ENCODE data around the gene OPCML. TPM values are rescaled to one million over a fixed set of nuclear protein-coding genes. Genes with fewer than 3 reads are reported as not detected.

OPCML gene
- total RNA-seq, 2 experiments from 2014 or later, result not detected

DNA sequence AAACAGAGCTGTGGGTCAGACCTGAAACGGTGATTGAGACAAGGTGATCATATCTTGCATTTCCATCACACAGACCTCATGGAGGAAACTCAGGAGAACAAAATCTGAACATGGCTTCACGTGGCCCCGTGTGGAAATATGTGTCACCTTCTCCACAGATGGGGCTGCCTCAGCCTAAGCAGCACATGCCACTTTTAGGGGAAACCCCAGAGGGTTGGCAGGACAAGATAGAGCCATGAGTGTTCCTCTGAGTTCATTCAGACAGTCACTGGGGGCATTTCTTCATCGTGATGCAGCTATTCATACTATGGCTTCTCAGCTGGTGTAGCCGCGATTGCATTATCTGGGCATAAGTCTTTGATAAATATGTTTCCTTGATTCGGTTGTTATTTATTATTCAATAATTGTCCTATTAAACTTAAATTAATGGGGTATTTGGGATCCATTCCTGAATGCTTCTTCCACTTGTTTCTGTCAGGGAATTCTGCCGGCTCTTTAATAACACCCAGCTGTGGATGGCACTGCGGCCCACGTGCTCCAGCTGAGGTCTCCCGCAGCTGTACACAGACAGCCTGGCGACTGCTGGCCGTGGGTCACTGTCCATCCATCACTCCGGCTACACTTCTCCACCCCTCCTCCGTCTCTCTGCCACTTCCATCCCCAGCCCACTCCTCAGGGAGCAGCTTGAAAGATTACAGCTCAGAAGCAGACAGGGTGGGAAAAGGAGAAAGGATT lies 485.1 kb downstream of the OPCML start:
- DNase-seq (no peak), ATAC-seq (no peak)
- ChIA-PET POLR2A (no interaction called here), CTCF (no interaction called here)
- Mint-ChIP-seq H3K36me3 (ENCODE audit: low read depth) (no peaks in the 10 kb centered on the region), H3K27me3 (peaks cover 3% of the 10 kb centered on the region), H3K27ac (no peak overlapping the region), H3K4me1 (no peaks in the 10 kb centered on the region), H3K4me3 (no peak overlapping the region), H3K9me3 (ENCODE audit: low read depth) (no peaks in the 10 kb centered on the region)
- intact Hi-C loops (cut with DNase I, micrococcal nuclease), result no loop called here

DNA sequence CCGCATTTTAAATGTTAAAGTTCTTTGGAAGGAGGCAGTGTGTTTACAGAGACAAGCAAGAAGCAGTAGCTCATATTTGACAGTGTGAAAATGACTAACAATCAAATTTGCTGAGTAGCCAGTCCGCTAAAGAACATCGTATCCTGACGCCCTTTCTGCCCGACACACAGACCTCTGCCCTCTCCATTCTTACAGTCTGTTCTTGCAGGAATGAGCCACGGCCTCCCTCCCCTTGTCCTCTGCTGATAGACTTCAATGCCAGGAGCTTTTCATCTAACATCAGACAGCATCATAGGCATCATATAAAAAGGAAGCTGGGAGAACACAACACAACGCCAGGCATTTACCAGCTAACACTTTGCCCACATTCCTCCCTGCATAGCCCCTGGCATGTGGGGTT lies 486.0 kb downstream of the OPCML start:
- peaks cover 3% of the 10 kb centered on the region for H3K27me3 Mint-ChIP-seq
- no peaks in the 10 kb centered on the region for H3K9me3 Mint-ChIP-seq (ENCODE audit: low read depth)
- no peak for ATAC-seq

DNA sequence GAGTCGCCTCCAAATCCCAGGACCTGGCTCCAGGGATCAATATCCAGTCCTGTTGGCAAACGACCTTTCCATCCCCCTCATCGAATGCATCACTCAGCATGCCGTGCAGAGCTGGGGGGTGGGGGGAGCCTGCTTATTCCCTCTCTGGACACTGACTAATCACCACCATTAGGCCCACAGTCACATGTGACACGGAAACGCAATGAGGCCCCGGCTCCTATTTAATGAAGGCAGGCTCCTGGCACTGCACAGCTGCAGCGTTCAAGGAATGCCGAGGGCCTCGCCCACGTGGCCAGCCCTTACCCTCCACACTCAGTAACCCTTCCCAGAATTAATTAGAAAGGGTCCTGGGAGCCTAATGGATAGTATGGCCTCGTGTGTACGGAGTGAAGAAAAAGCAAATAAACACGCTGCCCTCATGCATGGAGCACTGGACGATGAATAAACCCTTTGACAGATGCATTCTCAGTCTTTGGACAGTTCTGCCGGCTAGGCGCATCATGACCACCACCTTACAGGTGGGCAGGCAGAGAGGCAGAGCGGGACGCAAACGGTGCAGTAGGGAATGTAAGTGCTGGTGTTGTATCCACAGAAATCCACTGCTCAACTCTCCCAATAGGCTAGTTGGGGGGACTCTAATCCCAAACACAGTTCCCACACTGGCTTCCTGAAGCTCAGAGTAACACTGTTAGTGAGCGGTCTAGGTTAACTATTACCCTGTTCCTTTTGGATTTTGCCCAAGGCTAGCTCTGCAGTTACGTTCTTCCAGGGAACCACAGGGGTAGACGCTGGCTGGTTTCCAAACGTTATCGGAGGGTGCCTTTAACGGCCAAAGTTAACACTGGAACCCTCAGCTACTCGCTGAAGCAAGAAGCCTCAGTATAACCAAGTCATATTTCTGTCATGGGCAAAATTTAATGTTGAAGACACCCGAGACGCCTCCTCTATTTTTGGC lies 490.1 kb downstream of the OPCML start:
- POLR2A ChIA-PET, result no interaction called here
- intact Hi-C loops (cut with DNase I, micrococcal nuclease), result no loop called here
- CTCF ChIA-PET, result interaction anchor here (0.8 kb wide), 1 partner anchor 1713 kb away, joined by 3 read pairs; no protein-coding TSS in a partner anchor
- Mint-ChIP-seq H3K4me3 (no peak overlapping the region), H3K9me3 (ENCODE audit: low read depth) (no peaks in the 10 kb centered on the region), H3K27me3 (peaks cover 4% of the 10 kb centered on the region), H3K4me1 (no peaks in the 10 kb centered on the region), H3K27ac (no peak overlapping the region), H3K36me3 (ENCODE audit: low read depth) (no peaks in the 10 kb centered on the region)
- no peak for ATAC-seq
- no peak for DNase-seq

More for the DNA sequence above, 486.0 kb downstream of the OPCML start:
- no peak overlapping the region for H3K4me3 Mint-ChIP-seq
- H3K36me3 Mint-ChIP-seq (ENCODE audit: low read depth), result no peaks in the 10 kb centered on the region
- no peak overlapping the region for H3K27ac Mint-ChIP-seq
- DNase-seq, result no peak
- ChIA-PET CTCF (no interaction called here), POLR2A (no interaction called here)
- no peaks in the 10 kb centered on the region for H3K4me1 Mint-ChIP-seq
- intact Hi-C loops (cut with DNase I, micrococcal nuclease), result no loop called here

DNA sequence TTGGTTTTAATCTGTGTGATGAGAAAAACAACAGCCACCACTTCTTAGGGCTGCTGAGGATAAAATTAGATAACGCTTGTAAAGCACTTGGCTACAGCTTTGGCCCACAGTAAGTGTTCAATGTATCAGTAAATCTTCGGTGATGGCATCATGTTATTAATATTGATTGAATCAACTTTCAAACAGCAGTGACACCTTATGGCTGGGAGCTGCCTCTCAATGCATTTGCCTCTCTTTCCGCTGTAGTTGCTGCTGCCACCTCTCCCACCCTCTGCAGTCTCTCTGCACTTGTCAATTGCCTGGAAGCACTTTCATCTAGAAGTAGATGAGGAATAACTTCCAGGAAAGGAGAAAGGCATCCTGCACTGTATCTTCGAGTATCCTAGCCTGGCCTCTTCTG lies 491.1 kb downstream of the OPCML start:
- Mint-ChIP-seq H3K27ac (no peak overlapping the region), H3K36me3 (ENCODE audit: low read depth) (no peaks in the 10 kb centered on the region), H3K9me3 (ENCODE audit: low read depth) (no peaks in the 10 kb centered on the region), H3K4me1 (no peaks in the 10 kb centered on the region), H3K4me3 (no peak overlapping the region), H3K27me3 (peaks cover 4% of the 10 kb centered on the region)
- DNase-seq (no peak), ATAC-seq (no peak)
- POLR2A ChIA-PET, result no interaction called here
- CTCF ChIA-PET, result interaction anchor here (0.8 kb wide), 1 partner anchor 1714 kb away, joined by 3 read pairs; no protein-coding TSS in a partner anchor
- intact Hi-C loops (cut with DNase I, micrococcal nuclease), result no loop called here

DNA sequence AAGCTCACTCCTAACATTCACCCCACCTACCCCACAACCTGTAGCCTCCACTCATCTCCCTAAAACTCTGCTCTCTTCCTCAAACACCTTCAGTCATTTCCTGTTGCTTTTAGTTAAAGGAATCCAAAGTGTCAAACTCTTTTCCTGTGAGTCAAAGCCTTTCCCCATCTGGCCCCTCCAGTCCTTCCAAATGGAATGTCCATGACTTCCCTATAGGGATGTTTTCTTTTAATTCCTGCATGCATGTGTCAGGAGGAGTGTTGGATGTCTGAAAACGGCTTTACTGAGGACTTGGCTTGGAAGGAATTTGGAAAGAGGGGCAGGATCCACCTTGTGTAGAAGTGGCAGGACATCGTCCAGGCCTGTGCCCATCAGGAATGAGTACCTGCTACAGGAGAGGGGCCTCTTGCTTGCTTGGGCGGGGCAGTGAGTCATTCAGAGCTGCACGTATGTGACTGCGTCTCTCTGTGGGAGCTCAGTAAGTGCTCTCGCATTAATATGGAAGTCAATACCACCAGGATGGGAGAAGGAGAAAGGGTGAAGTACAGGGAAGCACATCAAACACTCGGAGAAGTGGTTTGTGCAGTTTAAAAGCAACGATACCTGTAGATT lies 491.9 kb downstream of the OPCML start:
- Mint-ChIP-seq H3K36me3 (ENCODE audit: low read depth) (no peaks in the 10 kb centered on the region), H3K27ac (no peak overlapping the region), H3K9me3 (ENCODE audit: low read depth) (no peaks in the 10 kb centered on the region), H3K4me1 (no peaks in the 10 kb centered on the region), H3K4me3 (no peak overlapping the region), H3K27me3 (peaks cover 4% of the 10 kb centered on the region)
- intact Hi-C loops (cut with DNase I, micrococcal nuclease), result no loop called here
- no peak for ATAC-seq
- POLR2A ChIA-PET, result no interaction called here
- DNase-seq, result no peak
- CTCF ChIA-PET, result no interaction called here

DNA sequence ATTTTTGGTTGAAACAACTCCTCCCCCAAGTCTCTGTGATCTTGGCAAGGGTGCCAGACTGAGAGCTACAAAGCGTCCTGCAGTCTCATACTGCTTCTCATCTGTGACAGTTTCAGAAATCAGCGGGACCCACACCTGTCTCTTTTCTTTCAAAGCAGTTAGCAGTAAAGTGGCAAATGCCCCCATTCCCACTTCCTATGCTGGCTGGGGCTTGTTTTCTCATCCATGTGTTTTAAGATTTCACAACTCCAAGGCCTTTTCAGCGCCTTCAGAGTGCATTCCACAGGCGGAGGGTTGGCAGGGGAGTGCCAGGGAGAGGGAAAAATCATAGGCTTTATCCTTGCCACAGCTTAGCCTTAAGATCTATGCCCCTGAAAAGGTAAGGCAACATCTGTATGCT lies 493.5 kb downstream of the OPCML start:
- Mint-ChIP-seq H3K4me3 (no peak overlapping the region), H3K36me3 (ENCODE audit: low read depth) (no peaks in the 10 kb centered on the region), H3K27me3 (peaks cover 4% of the 10 kb centered on the region), H3K9me3 (ENCODE audit: low read depth) (no peaks in the 10 kb centered on the region), H3K4me1 (no peaks in the 10 kb centered on the region), H3K27ac (no peak overlapping the region)
- no peak for DNase-seq
- POLR2A ChIA-PET, result no interaction called here
- CTCF ChIA-PET, result interaction anchor here (0.7 kb wide), 1 partner anchor 13 kb away, joined by 3 read pairs; no protein-coding TSS in a partner anchor
- intact Hi-C loops (cut with DNase I, micrococcal nuclease), result no loop called here
- no peak for ATAC-seq

DNA sequence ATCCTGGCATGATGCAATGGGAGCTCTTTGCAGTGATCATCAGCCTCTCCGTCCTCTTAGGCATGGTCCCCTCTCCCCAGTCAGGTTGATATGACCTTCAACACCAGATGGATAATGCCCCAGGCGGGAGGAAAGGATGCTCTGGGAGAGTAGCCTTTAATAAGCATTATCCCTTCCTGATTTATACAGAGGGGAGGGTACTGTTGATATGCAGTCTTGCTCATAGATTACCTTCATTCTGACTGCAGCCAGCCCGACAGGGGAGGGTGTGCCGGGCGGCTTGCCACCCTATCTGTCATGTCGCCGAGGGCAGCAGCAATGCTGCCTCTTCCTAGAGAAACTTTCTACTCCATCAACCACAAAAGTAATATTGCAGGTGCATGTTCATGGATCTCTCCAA lies 497.4 kb downstream of the OPCML start:
- peaks cover 3% of the 10 kb centered on the region for H3K9me3 Mint-ChIP-seq (ENCODE audit: low read depth)
- DNase-seq (no peak), ATAC-seq (no peak)
- H3K27ac Mint-ChIP-seq, result no peak overlapping the region
- peaks cover 2% of the 10 kb centered on the region for H3K27me3 Mint-ChIP-seq
- no peaks in the 10 kb centered on the region for H3K36me3 Mint-ChIP-seq (ENCODE audit: low read depth)
- ChIA-PET CTCF (no interaction called here), POLR2A (no interaction called here)
- no peak overlapping the region for H3K4me3 Mint-ChIP-seq
- intact Hi-C loops (cut with DNase I, micrococcal nuclease), result no loop called here
- H3K4me1 Mint-ChIP-seq, result no peaks in the 10 kb centered on the region

DNA sequence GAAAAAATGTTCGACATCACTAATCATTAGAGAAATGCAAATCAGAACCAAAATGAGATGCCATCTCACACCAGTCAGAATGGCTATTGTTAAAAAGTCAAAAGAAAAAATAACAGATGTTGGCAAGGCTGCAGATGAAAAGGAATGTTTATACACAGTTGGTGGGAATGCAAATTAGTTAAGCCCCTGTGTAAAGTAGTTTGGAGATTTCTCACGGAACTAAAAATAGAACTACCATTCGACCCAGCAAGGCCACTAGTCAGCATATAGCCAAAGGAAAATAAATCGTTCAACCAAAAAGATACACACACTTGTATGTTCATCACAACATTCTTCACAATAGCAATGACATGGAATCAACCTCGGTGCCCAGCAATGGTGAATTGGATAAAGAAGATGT lies 503.2 kb downstream of the OPCML start:
- H3K9me3 Mint-ChIP-seq (ENCODE audit: low read depth), result peaks cover 3% of the 10 kb centered on the region
- no peak overlapping the region for H3K27ac Mint-ChIP-seq
- H3K4me3 Mint-ChIP-seq, result no peak overlapping the region
- intact Hi-C loops (cut with DNase I, micrococcal nuclease), result no loop called here
- CTCF ChIA-PET, result no interaction called here
- H3K4me1 Mint-ChIP-seq, result no peaks in the 10 kb centered on the region
- no peaks in the 10 kb centered on the region for H3K36me3 Mint-ChIP-seq (ENCODE audit: low read depth)
- no peaks in the 10 kb centered on the region for H3K27me3 Mint-ChIP-seq
- DNase-seq, result no peak
- POLR2A ChIA-PET, result no interaction called here
- ATAC-seq, result no peak

DNA sequence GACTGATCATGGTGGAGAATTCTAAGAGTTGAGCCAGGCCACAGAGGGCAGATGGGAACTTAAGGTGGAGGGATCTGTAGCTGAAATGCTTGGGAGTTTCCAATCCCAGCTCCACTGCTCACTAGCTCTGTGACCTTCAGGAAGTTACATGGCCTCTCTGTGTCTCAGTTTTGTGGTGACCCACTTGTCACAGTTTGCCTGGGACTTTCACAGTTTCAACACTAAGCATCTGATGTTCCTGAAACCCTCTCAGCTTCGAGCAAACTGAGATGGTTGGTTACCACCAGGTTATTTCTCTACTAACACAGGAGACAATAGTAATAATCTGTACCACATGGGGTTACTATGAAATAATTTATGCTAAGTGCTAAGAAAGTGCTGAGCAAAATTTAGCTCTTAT lies 505.3 kb downstream of the OPCML start:
- Mint-ChIP-seq H3K9me3 (ENCODE audit: low read depth) (peaks cover 3% of the 10 kb centered on the region), H3K36me3 (ENCODE audit: low read depth) (no peaks in the 10 kb centered on the region), H3K27me3 (no peaks in the 10 kb centered on the region), H3K4me3 (no peak overlapping the region), H3K4me1 (no peaks in the 10 kb centered on the region), H3K27ac (no peak overlapping the region)
- ATAC-seq, result no peak
- DNase-seq, result no peak
- intact Hi-C loops (cut with DNase I, micrococcal nuclease), result no loop called here
- POLR2A ChIA-PET, result no interaction called here
- CTCF ChIA-PET, result no interaction called here

DNA sequence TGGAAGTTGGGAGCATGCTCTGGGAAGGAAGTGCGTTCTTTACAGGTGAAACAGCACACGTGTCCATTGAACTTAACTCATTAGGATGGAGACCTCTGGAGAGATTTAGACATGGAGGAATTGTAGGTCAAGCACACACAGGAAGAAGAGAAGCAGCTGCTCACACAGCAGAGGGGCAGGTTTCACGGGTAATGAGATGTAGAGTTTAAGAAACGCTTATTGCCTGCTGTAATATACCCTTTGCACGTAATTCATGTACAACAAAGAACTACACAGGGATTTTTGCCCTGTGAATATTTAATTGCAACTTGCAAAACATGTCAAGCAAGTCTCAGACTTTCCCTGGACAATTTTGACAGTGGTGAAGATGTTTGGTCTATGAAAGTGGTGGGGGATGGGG lies 508.0 kb downstream of the OPCML start:
- no peaks in the 10 kb centered on the region for H3K27me3 Mint-ChIP-seq
- H3K9me3 Mint-ChIP-seq (ENCODE audit: low read depth), result no peaks in the 10 kb centered on the region
- intact Hi-C loops (cut with DNase I, micrococcal nuclease), result no loop called here
- ChIA-PET POLR2A (no interaction called here), CTCF (no interaction called here)
- ATAC-seq, result no peak
- no peak overlapping the region for H3K27ac Mint-ChIP-seq
- H3K36me3 Mint-ChIP-seq (ENCODE audit: low read depth), result no peaks in the 10 kb centered on the region
- DNase-seq, result no peak
- no peak overlapping the region for H3K4me3 Mint-ChIP-seq
- no peaks in the 10 kb centered on the region for H3K4me1 Mint-ChIP-seq

DNA sequence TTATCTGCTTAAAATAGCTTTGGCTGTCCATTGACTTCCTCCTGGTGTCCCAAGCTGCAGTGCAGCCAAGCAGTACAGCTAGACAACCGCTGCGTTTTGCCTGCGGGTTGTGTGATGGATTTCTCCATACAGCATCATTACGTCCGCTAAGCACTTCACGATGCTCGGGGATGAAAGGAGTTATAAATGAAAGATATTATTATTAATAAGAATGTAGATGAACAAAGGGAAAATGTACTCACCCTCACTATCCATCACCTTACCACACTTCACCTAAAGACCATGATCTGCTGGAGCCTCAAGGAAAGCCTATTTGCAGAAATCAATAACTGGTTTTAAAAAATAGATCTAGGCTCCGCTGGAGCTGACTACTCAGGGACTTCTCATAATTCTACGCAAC lies 509.1 kb downstream of the OPCML start:
- Mint-ChIP-seq H3K36me3 (ENCODE audit: low read depth) (no peaks in the 10 kb centered on the region), H3K27ac (no peak overlapping the region), H3K4me3 (no peak overlapping the region), H3K9me3 (ENCODE audit: low read depth) (no peaks in the 10 kb centered on the region), H3K4me1 (no peaks in the 10 kb centered on the region), H3K27me3 (no peaks in the 10 kb centered on the region)
- ChIA-PET CTCF (no interaction called here), POLR2A (no interaction called here)
- DNase-seq (no peak), ATAC-seq (no peak)
- intact Hi-C loops (cut with DNase I, micrococcal nuclease), result no loop called here

DNA sequence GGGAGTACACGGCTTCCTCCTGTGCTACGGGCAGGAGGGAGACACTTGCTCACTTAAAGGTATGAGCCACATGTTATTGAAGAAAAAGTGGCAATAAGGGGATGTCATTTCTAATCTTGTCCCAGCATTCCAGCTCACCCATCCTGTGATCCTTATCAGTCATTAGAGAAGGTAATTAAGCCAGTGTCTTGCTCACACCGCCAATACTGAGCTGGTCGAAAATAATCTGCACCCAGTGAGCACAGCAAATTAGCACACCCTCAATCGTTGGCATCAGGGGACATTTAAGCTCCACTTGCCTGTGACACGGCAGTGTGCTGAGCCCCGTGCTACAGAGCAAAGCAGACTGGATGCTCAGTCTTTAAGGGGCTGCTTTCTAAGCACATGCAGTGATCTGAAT lies 510.7 kb downstream of the OPCML start:
- no peak overlapping the region for H3K4me3 Mint-ChIP-seq
- DNase-seq (no peak), ATAC-seq (no peak)
- no peak overlapping the region for H3K27ac Mint-ChIP-seq
- H3K4me1 Mint-ChIP-seq, result no peaks in the 10 kb centered on the region
- ChIA-PET CTCF (no interaction called here), POLR2A (no interaction called here)
- H3K27me3 Mint-ChIP-seq, result no peaks in the 10 kb centered on the region
- no peaks in the 10 kb centered on the region for H3K36me3 Mint-ChIP-seq (ENCODE audit: low read depth)
- intact Hi-C loops (cut with DNase I, micrococcal nuclease), result no loop called here
- no peaks in the 10 kb centered on the region for H3K9me3 Mint-ChIP-seq (ENCODE audit: low read depth)
